Activated naive CD4-positive, alpha-beta T cell treated with anti-CD3 and anti-CD28 coated beads, Interleukin-2, amount 50 U/mL, for 72 hours (primary cell): ENCODE data around the gene SATB1. TPM values are rescaled to one million over a fixed set of nuclear protein-coding genes. Genes with fewer than 3 reads are reported as not detected.

Experiments used
- ATAC-seq, 2 donors: fragments of 150-1000 bp; cut with Tn5 transposase; 2 replicates each; pipeline ENCODE4 v1.10.0; 2021; ENCODE audit warnings: mild to moderate bottlenecking in 2 of 2, moderate library complexity in 2 of 2
- DNase-seq, 2 donors: peaks; one replicate each; pipeline ENCODE4 v3.0.0; 2021 to 2022; ENCODE audit warnings: low spot score in 2 of 2
- H3K27ac Mint-ChIP-seq, 2 donors: one replicate each; pipeline ENCODE4 v1.8.0; 2022; ENCODE audit warnings: mild to moderate bottlenecking in 2 of 2, mixed read lengths in 2 of 2
- H3K36me3 Mint-ChIP-seq, 2 donors: one replicate each; pipeline ENCODE4 v1.8.0; 2022; ENCODE audit warnings: mixed read lengths in 2 of 2
- H3K9me3 Mint-ChIP-seq, 2 donors: one replicate each; pipeline ENCODE4 v1.8.0; 2022; ENCODE audit warnings: mixed read lengths in 2 of 2
- total RNA-seq, 2 donors: library from RNA; stranded (reverse); gene quantifications; one replicate each; pipeline ENCODE4 v1.2.3, GENCODE V29; 2022

SATB1 gene
- total RNA-seq, 2 donors from 2014 or later: 279 to 444 TPM

DNA sequence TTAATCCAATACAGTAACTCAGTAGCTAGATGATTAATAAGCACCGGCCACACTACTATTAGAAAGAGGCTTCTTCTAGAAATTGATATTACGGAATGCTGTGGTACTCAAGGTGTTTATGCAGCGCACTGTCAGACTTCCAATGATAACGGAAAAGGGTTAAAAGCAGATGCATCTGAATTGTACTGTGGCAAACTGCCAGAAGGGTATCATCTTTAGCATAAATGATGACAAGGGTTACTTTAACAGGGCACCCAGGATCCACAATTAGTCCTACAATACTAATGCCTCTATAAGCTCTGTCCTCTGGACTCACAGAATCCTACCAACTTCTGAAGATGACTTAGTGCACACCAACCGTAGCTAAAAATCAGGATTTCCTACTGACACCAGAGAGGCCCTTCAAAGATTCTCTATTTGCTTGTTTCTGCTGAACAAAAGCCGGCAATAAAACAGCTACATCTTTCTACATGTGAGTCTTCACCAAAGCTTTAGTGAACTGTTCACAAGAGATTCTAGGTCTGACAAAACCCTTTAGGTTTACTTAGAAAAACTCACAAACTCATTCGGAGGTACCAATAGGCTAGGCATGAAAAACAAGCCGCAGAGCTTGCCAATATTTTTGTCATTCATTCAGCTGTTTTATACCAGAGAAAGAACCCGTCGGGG is 7.1 kb downstream of the SATB1 start:
- H3K36me3 Mint-ChIP-seq: peaks cover 58 to 73% of the 10 kb centered on the region in 2 donors
- peak in 1 of 2 donors; percentile 13 for ATAC-seq

DNA sequence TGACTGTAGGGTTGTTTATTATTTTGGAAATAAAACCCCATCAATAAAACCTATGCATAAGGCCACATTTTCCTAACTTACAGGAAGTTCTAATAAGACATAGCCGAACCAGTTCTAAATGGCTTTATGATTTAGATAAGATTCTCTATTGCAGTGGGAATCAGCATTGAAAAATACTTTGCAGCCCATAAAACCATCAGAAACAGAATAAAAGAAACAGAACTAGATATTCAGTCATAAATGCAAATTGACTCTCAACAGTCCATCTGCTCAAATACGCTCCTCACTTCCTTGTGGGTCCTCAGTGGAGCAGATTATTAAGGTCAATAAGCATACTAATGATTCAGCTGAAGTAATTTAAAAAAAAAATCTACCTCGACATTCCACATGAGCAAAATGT is 8.8 kb downstream of the SATB1 start:
- peak overlapping the region in 1 of 2 donors; percentile 40 for H3K27ac Mint-ChIP-seq
- no peaks in the 10 kb centered on the region for H3K9me3 Mint-ChIP-seq

More for the DNA sequence above, 7.1 kb downstream of the SATB1 start:
- no peaks in the 10 kb centered on the region for H3K9me3 Mint-ChIP-seq
- no peak for DNase-seq
- H3K27ac Mint-ChIP-seq: peak overlapping the region; percentile 57 to 97

DNA sequence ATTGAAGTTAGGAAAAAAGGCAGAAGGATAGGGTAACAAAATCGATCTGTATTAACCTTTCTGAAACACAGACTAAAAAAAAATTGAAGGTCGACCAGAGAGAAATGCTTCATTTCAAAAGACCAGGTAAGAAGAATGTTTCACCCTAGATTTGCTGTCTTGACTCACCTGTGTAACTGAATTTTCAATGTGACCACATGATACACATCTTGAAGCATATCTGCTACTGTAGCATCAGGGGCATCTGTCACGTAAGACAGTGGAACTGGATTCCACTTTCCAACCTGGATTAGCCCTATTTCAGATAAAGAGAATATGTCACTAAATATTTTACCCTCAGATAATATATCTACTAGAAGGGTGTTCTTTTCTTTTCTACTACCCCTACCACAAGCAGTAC is 9.3 kb downstream of the SATB1 start:
- Mint-ChIP-seq H3K36me3 (peaks cover 60 to 73% of the 10 kb centered on the region in 2 donors), H3K9me3 (no peaks in the 10 kb centered on the region), H3K27ac (peak overlapping the region; percentile 24 to 40)
- ATAC-seq: peak; percentile 51 to 55
- no peak for DNase-seq

More for the DNA sequence above, 8.8 kb downstream of the SATB1 start:
- no peak for ATAC-seq
- DNase-seq: no peak
- peaks cover 62 to 73% of the 10 kb centered on the region in 2 donors for H3K36me3 Mint-ChIP-seq

DNA sequence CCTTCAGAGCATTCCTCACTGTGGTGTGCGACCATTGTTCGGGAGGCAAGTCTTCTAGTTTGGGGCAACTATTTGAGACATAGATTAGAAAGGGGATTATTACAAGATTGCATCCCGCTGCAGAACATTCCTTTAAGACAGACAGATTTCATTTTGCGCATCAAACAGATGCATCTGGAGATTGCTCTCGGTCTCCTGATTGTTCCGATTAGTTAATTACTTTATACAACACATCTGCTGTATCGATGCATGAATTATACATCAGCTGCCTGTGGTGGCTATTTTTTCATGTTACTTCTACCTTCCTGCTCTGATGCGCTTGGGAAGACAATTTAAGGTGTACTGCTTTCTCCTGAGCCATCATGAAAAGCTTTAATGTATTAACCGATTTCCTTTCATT is 10.0 kb downstream of the SATB1 start:
- ATAC-seq: no peak
- peak overlapping the region; percentile 72 to 78 for H3K27ac Mint-ChIP-seq
- no peaks in the 10 kb centered on the region for H3K9me3 Mint-ChIP-seq
- peaks cover 53 to 73% of the 10 kb centered on the region in 2 donors for H3K36me3 Mint-ChIP-seq
- DNase-seq: no peak

DNA sequence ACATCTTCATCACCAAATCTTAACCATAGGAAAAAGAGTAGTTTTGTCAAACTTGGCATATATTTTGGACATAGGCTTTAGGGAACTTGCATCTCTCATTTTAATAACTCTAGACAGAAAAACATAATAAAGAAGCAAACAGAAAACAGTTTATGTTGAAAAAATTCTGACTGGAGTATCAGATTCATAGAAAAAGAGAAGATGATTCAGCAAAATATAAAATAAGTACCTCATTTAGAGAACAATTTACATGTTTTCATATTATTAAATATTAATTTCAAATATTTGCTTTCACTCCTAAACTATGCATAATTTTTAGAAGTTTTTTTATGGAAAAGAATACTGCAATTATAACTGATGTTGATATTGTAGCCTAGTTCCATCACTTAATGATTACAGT is 12.5 kb downstream of the SATB1 start:
- H3K36me3 Mint-ChIP-seq: peaks cover 37 to 69% of the 10 kb centered on the region in 2 donors
- ATAC-seq: no peak

DNA sequence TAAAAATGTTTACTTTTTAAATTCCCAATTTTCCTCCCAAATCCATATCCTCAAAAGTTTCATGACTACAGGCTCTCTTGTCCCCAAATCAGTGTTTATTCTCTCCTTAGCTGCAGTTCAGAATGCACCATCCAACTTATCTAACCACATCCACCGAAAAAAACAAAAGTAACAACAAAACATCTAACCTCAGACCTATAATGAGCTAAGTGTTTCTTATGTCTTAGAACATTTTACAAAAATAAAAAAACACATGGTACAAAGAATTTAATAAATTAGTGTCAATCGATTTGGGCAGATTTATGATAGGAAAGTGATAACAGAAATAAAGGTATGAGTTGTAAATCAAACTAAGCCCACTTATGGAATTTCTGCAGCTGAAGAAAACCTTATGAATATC is 13.6 kb downstream of the SATB1 start:
- ATAC-seq (peak in 1 of 2 donors; percentile 24), DNase-seq (no peak)
- peak overlapping the region; percentile 62 to 71 for H3K27ac Mint-ChIP-seq
- peaks cover 33 to 69% of the 10 kb centered on the region in 2 donors for H3K36me3 Mint-ChIP-seq
- H3K9me3 Mint-ChIP-seq: no peaks in the 10 kb centered on the region

More for the DNA sequence above, 12.5 kb downstream of the SATB1 start:
- no peak for DNase-seq
- Mint-ChIP-seq H3K27ac (peak overlapping the region; percentile 52 to 71), H3K9me3 (no peaks in the 10 kb centered on the region)

DNA sequence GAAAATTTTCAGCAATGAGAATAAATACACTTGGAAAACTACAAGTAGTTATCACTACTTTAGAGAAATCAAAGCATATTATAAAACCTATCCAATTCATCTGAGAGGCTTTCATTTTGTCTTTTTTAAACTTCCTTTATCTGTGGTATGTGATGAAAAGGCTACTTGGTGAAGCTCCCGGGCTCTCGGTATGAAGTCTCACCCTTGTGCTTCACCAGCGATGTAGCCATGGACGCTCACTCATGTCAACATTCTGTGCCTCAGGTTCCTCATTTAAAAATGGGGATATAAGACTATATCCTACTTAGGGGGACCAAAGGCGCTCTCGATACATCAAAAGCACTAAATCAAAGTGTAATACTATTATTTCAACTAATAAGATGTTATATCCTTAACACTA is 14.9 kb downstream of the SATB1 start:
- H3K9me3 Mint-ChIP-seq: no peaks in the 10 kb centered on the region
- peaks cover 28 to 71% of the 10 kb centered on the region in 2 donors for H3K36me3 Mint-ChIP-seq
- peak; percentile 17 to 23 for ATAC-seq
- DNase-seq: no peak
- H3K27ac Mint-ChIP-seq: peak overlapping the region; percentile 40 to 72

DNA sequence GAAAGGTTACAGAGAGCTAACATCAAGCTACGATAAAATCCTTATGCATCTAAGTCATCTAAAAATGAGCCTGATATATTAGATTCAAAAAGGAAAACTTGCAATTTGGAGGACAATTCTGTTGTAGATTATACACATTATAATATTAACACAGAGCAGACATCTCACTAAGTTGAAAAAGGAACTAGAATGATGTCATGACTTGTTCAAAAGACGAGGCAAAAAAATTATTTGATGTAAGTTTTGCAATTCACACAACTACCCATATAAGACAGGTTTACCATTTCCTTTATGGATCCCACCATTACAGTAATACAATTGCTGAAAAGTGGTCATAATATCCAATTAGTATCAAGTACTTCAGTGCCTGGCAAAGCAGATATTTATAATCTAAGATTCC is 15.9 kb downstream of the SATB1 start:
- H3K27ac Mint-ChIP-seq: peak overlapping the region; percentile 52 to 72
- ATAC-seq: no peak

DNA sequence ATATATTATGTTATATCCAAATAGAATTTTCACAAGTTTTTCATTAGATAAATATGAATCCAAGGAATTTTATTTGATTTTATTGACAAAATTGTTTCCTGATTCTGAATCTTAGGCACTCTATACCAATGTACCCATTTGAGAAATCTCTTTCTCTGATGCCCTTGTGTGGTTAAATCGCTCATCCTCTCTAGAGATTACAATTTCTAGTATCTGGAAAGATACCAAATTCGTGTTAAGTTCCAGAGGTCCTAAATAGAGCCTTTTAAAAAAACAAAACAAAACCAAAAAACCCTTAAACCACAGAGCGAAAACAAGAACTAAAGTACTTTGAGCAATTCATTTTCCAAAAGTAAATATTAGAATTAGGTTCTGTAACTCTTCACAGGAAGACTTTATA is 20.0 kb downstream of the SATB1 start:
- ATAC-seq (peak; percentile 46 to 47), DNase-seq (no peak)
- Mint-ChIP-seq H3K9me3 (no peaks in the 10 kb centered on the region), H3K27ac (peak overlapping the region; percentile 74 to 87), H3K36me3 (peaks cover 40 to 90% of the 10 kb centered on the region in 2 donors)

More for the DNA sequence above, 15.9 kb downstream of the SATB1 start:
- Mint-ChIP-seq H3K9me3 (no peaks in the 10 kb centered on the region), H3K36me3 (peaks cover 21 to 71% of the 10 kb centered on the region in 2 donors)
- no peak for DNase-seq

DNA sequence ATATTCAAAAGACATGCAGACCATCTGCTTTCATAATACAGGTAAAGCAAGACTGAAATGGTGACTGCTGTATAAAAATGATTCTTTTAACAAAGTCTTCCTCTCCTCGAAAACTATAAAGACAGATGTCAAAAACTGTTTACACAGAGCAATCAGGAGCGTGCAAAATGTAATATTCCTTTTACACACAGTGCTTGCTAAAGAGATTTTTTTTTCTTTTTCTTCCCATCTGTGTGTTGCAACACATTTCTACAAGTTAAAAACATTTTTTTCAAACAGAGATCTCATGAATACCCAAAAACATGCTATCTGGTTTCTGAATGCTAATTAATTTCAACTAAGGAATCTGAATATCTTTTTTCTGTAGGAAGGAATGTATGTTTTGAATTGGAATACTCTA is 22.1 kb downstream of the SATB1 start:
- H3K9me3 Mint-ChIP-seq: peaks cover 0 to 4% of the 10 kb centered on the region in 2 donors
- ATAC-seq (no peak), DNase-seq (no peak)
- peak overlapping the region; percentile 79 to 80 for H3K27ac Mint-ChIP-seq
- peaks cover 47 to 93% of the 10 kb centered on the region in 2 donors for H3K36me3 Mint-ChIP-seq

DNA sequence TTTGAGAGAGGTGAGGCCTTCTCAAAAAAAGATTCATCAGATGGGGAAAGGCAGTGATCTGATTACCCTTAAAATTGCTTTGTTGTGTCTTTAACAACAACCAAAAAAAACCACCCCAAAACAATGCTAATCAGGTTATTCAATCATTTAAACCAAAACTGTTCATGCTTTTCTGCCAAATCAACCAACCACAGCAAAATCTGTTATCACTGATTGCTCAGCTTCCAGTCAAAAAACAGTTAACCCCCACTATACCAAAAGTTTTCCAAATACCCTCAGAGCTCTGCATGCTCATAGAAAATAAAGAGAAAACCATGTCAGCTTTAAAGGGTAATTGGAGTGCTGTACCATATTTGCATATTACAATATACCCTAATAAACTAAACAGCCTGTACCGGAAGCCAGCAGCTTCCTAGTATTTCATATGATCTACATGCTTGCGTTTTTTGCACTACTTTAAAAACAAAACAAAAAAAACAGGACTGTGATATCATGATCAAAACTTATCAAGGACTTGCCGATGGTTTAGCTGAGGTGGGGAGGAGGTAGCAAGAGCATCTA is 22.8 kb downstream of the SATB1 start:
- Mint-ChIP-seq H3K9me3 (peaks cover 0 to 4% of the 10 kb centered on the region in 2 donors), H3K27ac (peak overlapping the region; percentile 79 to 80), H3K36me3 (peaks cover 47 to 93% of the 10 kb centered on the region in 2 donors)
- ATAC-seq (no peak), DNase-seq (no peak)

DNA sequence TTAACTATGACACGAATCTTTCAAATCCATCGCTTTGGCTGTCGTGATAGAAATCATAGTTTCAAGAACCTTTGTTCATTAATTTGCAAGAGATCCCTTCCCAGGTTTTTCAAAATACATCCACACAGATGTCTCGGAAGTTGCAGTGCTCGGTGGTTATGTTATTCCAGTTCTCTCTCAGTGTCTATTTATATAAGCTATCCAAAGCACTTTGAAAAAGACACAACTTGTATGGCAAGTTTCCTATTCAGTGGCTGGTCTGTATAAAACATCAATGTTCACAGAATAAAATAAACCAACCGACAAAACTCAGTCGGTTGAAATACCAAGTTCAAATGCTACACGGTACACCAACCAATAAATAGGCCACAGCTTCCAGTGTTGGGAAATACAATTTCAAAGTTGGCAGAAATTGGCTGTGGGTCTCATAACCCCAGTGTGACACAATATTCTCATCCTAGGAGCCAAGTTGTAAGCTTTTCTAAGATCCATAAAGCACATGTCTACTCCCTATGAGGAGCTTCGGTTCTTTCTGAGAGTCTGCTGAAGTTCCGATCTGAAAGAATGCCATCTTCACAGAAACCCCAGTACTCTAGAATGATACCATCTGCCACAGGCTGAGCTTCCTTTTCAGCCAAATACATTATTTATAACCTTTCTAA is 23.7 kb downstream of the SATB1 start:
- ATAC-seq (peak in 1 of 2 donors; percentile 27), DNase-seq (no peak)
- peak overlapping the region; percentile 59 to 80 for H3K27ac Mint-ChIP-seq
- H3K36me3 Mint-ChIP-seq: peaks cover 52 to 93% of the 10 kb centered on the region in 2 donors
- H3K9me3 Mint-ChIP-seq: peaks cover 0 to 4% of the 10 kb centered on the region in 2 donors

DNA sequence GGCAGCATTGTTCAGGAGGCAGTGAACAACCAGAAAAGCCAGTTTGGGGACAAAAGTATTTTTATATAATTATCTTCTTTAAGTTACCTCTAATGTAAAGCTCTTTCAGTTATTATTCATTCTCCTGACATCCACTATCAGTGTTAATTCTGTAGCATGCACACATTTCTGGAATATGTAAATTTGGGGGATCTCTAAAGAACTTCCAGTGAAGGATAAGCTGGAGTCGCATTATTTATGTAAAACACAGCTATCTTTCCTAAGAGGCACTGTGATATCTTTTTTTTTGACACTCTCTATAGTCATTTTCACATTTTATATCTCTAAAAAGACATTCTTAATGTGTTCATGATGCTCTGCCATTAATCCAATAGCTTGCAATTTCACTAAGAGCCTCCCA is 26.7 kb downstream of the SATB1 start:
- Mint-ChIP-seq H3K27ac (peak overlapping the region; percentile 64 to 86), H3K36me3 (peaks cover 59 to 92% of the 10 kb centered on the region in 2 donors), H3K9me3 (peaks cover 0 to 4% of the 10 kb centered on the region in 2 donors)
- ATAC-seq: no peak
- no peak for DNase-seq

DNA sequence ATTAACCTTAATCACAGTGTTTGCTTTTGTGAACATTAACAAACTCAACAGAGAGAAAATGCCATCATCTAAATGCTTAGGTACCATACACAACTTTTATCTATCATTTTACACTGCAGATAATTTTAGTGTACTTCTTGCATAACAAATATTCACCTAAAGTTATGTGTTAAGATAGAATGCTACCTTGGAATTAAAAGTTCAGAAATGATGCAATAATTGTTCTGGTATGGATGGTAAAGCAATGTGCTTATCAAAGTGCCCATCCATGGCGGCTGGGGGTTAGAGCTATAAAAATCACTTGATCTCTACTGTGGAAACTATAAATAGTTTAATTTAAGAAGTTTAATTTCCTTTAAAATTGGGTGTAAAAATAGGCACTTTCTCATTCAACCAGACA is 28.7 kb downstream of the SATB1 start:
- ATAC-seq: no peak
- peaks cover 42 to 91% of the 10 kb centered on the region in 2 donors for H3K36me3 Mint-ChIP-seq
- H3K27ac Mint-ChIP-seq: peak overlapping the region in 1 of 2 donors; percentile 66
- DNase-seq: no peak
- H3K9me3 Mint-ChIP-seq: peaks cover 0 to 4% of the 10 kb centered on the region in 2 donors

DNA sequence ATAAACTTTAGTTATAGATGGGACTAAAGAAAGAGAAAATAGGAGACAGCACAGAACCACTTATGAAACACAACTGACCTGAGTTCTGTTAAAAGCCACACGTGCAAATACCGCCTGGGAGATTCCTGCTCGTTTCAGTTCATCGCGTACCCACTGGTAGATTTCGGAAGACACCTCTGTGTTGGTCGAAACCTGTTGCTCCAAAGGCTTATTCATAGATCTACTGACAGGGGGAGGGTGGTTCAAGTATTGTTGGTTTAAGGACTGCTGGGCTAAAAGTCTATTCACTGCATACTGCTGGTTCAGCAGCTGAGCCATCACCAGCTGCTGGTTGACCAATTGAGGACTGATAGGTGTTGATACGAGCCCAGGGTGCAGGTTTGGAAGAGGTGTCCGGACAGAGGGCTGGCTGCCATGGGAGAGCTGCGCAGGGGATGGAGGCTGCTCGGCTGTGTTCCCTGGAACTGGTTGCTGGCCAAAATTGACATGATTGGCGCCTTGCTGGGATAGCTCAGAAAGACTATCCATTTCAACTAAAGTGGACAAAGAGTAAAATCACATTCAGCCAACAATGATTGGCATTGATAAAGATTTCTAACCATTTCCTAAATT is 30.6 kb downstream of the SATB1 start:
- DNase-seq (no peak), ATAC-seq (peak; percentile 47 to 80)
- Mint-ChIP-seq H3K27ac (peak overlapping the region; percentile 40 to 91), H3K36me3 (peaks cover 32 to 84% of the 10 kb centered on the region in 2 donors), H3K9me3 (peaks cover 0 to 4% of the 10 kb centered on the region in 2 donors)

DNA sequence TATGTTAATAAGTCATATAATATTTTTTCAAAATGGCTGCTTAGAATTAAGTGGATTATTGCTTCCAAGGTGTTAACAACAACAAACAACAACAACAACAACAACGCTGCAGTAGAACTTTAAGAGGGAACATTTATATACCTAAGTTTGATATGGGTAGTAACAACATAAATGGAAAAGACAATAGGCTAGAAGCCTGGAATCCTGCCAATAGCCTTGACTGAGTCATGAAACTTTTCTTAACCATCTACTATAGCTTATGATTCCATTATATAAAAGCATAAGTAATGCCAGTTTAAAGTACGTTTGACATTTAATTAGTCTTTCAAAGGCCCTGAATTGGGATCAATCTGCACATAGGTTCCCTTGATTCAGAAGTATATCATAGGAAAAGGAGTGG is 31.2 kb downstream of the SATB1 start:
- Mint-ChIP-seq H3K36me3 (peaks cover 26 to 79% of the 10 kb centered on the region in 2 donors), H3K27ac (peak overlapping the region in 1 of 2 donors; percentile 40), H3K9me3 (no peaks in the 10 kb centered on the region)
- DNase-seq (no peak), ATAC-seq (peak in 1 of 2 donors; percentile 30)
